ENCODE measurements around the gene CFAP157.

The CFAP157 gene

GRCh38 chr9:127765418-127765817, 58.6 kb downstream of the CFAP157 start:
- DNase-seq, result no peak

Data from hematopoietic multipotent progenitor cell treated with erythropoietin and hydrocortisone succinate and interleukin-3 and kit ligand, for 6 days (in vitro differentiated cells).